Smooth muscle cell (in vitro differentiated cells): ENCODE measurements around the gene UBAC2. TPM values are rescaled to one million over a fixed set of nuclear protein-coding genes. Genes with fewer than 3 reads are reported as not detected.

ENCODE experiments used
- DNase-seq: peaks from one replicate; lab custom pipeline; 2025; ENCODE audit not compliant: unreplicated experiment; lab: John Stamatoyannopoulos, UW
- H2AFZ ChIP-seq: fragments of 200-600 bp; sonication (generic); 2 replicates; pipeline ENCODE4 v1.6.0; 2016; ENCODE audit warnings: antibody characterized with exemption, low read depth, mild to moderate bottlenecking
- H3F3A ChIP-seq: fragments of 200-600 bp; sonication (generic); 2 replicates; pipeline ENCODE4 v1.6.0; 2017; ENCODE audit warnings: antibody characterized with exemption, low read depth
- H3K27ac ChIP-seq: fragments of 200-600 bp; sonication (generic); 2 replicates; pipeline ENCODE4 v1.5.1; 2016; ENCODE audit warnings: low read depth, mild to moderate bottlenecking
- H3K27me3 ChIP-seq: fragments of 200-600 bp; sonication (generic); 2 replicates; pipeline ENCODE4 v1.6.1; 2016; ENCODE audit warnings: low read depth, mild to moderate bottlenecking
- H3K36me3 ChIP-seq: fragments of 200-600 bp; sonication (generic); 2 replicates; pipeline ENCODE4 v1.5.1; 2016; ENCODE audit warnings: low read depth
- H3K4me1 ChIP-seq: fragments of 200-600 bp; sonication (generic); 2 replicates; pipeline ENCODE4 v1.5.1; 2016; ENCODE audit warnings: low read depth
- H3K4me2 ChIP-seq: fragments of 200-600 bp; sonication (generic); 2 replicates; pipeline ENCODE4 v1.6.0; 2016; ENCODE audit warnings: mild to moderate bottlenecking
- H3K4me3 ChIP-seq: fragments of 200-600 bp; sonication (generic); 2 replicates; pipeline ENCODE4 v1.5.1; 2016; ENCODE audit warnings: mild to moderate bottlenecking
- H3K79me2 ChIP-seq: fragments of 200-600 bp; sonication (generic); 2 replicates; pipeline ENCODE4 v1.6.0; 2016; ENCODE audit warnings: low read depth, mild to moderate bottlenecking
- H3K9ac ChIP-seq: fragments of 200-600 bp; sonication (generic); 2 replicates; pipeline ENCODE4 v1.6.0; 2016; ENCODE audit warnings: low read depth
- H3K9me3 ChIP-seq: fragments of 200-600 bp; sonication (generic); replicated peaks from 2 replicates; pipeline ENCODE4 v1.5.1; 2016; ENCODE audit warnings: low read depth
- H4K20me1 ChIP-seq: fragments of 200-600 bp; sonication (generic); 2 replicates; pipeline ENCODE4 v1.6.0; 2016; ENCODE audit warnings: low read depth
- CTCF ChIP-seq: fragments of 200-600 bp; sonication (generic); IDR thresholded peaks from 2 replicates; pipeline ENCODE4 v1.5.1; 2017; ENCODE audit warnings: borderline replicate concordance, mild to moderate bottlenecking, antibody characterized with exemption; ENCODE audit not compliant: insufficient read depth, poor library complexity, severe bottlenecking
- WGBS: methylation state at CpG from one replicate; pipeline ENCODE4 v1.1.7; 2016; ENCODE audit warnings: low lambda C conversion rate; 5-methylcytosine and 5-hydroxymethylcytosine counted together
- polyA plus RNA-seq: library from polyadenylated mRNA; unstranded; fragments of >200 nt; fragmentation: Nextera tagmentation; extraction: Ambion mirVana; gene quantifications from 2 replicates; pipeline ENCODE4 v1.2.1, GENCODE V29; 2016
- total RNA-seq: library from RNA; depleted of rRNA; stranded (reverse); fragments of >200 nt; gene quantifications from 2 replicates; pipeline ENCODE4 v1.2.3, GENCODE V29; 2014

Gene UBAC2
- total and polyA plus RNA-seq, 2 experiments from 2014 or later: 58.4 to 74.0 TPM

GRCh38 chr13:99374994-99375737 lies 174.5 kb downstream of the UBAC2 start:
- no peak overlapping the region for H3K4me2 ChIP-seq
- 98% methylated on average over 10 of the region's 12 CpGs for WGBS
- no peaks in the 10 kb centered on the region for H3K9me3 ChIP-seq
- no peaks in the 10 kb centered on the region for H4K20me1 ChIP-seq
- H3K36me3 ChIP-seq: no peaks in the 10 kb centered on the region
- no peak overlapping the region for H2AFZ ChIP-seq
- H3K27ac ChIP-seq: no peak overlapping the region
- no peaks in the 10 kb centered on the region for H3F3A ChIP-seq
- no peaks in the 10 kb centered on the region for H3K27me3 ChIP-seq
- no peaks in the 10 kb centered on the region for H3K4me1 ChIP-seq
- no peak overlapping the region for H3K4me3 ChIP-seq
- no peak overlapping the region for H3K9ac ChIP-seq
- no peak for TF ChIP-seq CTCF
- H3K79me2 ChIP-seq: no peaks in the 10 kb centered on the region
- no peak for DNase-seq

GRCh38 chr13:99375738-99376080 lies 175.1 kb downstream of the UBAC2 start:
- no peak for TF ChIP-seq CTCF
- Histone ChIP-seq H3K9me3 (no peaks in the 10 kb centered on the region), H3K4me3 (no peak overlapping the region), H3K27ac (no peak overlapping the region), H3K79me2 (no peaks in the 10 kb centered on the region), H3K4me1 (no peaks in the 10 kb centered on the region), H3K36me3 (no peaks in the 10 kb centered on the region), H3K27me3 (no peaks in the 10 kb centered on the region), H2AFZ (no peak overlapping the region), H3F3A (no peaks in the 10 kb centered on the region), H4K20me1 (no peaks in the 10 kb centered on the region), H3K9ac (no peak overlapping the region), H3K4me2 (no peak overlapping the region)
- 90% methylated on average over 2 of the region's 2 CpGs for WGBS
- no peak for DNase-seq

- no peak overlapping the region for H3K9ac ChIP-seq
- WGBS: 97% methylated on average over 6 of the region's 6 CpGs
- H2AFZ ChIP-seq: no peak overlapping the region
- no peak overlapping the region for H3K4me2 ChIP-seq
- no peak for DNase-seq
- no peak for TF ChIP-seq CTCF
- no peaks in the 10 kb centered on the region for H3K9me3 ChIP-seq
- H3K4me1 ChIP-seq: no peaks in the 10 kb centered on the region
- H3K27me3 ChIP-seq: no peaks in the 10 kb centered on the region
- H3K4me3 ChIP-seq: no peak overlapping the region
- H3F3A ChIP-seq: no peaks in the 10 kb centered on the region
- no peak overlapping the region for H3K27ac ChIP-seq
- H4K20me1 ChIP-seq: no peaks in the 10 kb centered on the region
- no peaks in the 10 kb centered on the region for H3K36me3 ChIP-seq
- no peaks in the 10 kb centered on the region for H3K79me2 ChIP-seq
Observed at GRCh38 chr13:99376132-99376531, 175.5 kb downstream of the UBAC2 start.

- no peak overlapping the region for H3K9ac ChIP-seq
- no peak for DNase-seq
- no peaks in the 10 kb centered on the region for H3K27me3 ChIP-seq
- H3K4me3 ChIP-seq: no peak overlapping the region
- H3K4me1 ChIP-seq: no peaks in the 10 kb centered on the region
- H3K27ac ChIP-seq: no peak overlapping the region
- H4K20me1 ChIP-seq: no peaks in the 10 kb centered on the region
- 98% methylated on average over 9 of the region's 9 CpGs for WGBS
- no peaks in the 10 kb centered on the region for H3K36me3 ChIP-seq
- no peaks in the 10 kb centered on the region for H3K79me2 ChIP-seq
- no peak overlapping the region for H2AFZ ChIP-seq
- no peaks in the 10 kb centered on the region for H3F3A ChIP-seq
- TF ChIP-seq CTCF: no peak
- H3K4me2 ChIP-seq: no peak overlapping the region
- H3K9me3 ChIP-seq: no peaks in the 10 kb centered on the region
Observed at GRCh38 chr13:99376924-99377323, 176.3 kb downstream of the UBAC2 start.
